Effector memory CD4-positive, alpha-beta T cell (primary cell): Measurements from ENCODE around the gene MTG1.
"Not testable (repeated sequence)": the region's sequence is repeated elsewhere in the genome, so short reads cannot be mapped to it uniquely, and the experiment has no call there.

Experiments
- DNase-seq, 3 donors: peaks; one replicate each; pipeline ENCODE4 v3.0.0-alpha.2; 2020
- H3K27ac ChIP-seq: 2 replicates; pipeline ENCODE4 v1.7.0; 2013; ENCODE audit warnings: mild to moderate bottlenecking, low read length, moderate library complexity; ENCODE audit not compliant: insufficient read depth, poor library complexity, severe bottlenecking
- H3K27me3 ChIP-seq: replicated peaks from 2 replicates; pipeline ENCODE4 v1.7.0; 2013; ENCODE audit warnings: mild to moderate bottlenecking, low read length; ENCODE audit not compliant: insufficient read depth, control insufficient read depth, poor library complexity, severe bottlenecking
- H3K36me3 ChIP-seq: 2 replicates; pipeline ENCODE4 v1.7.0; 2013; ENCODE audit warnings: mild to moderate bottlenecking, low read length, moderate library complexity; ENCODE audit not compliant: control insufficient read depth, insufficient read depth
- H3K4me1 ChIP-seq: 2 replicates; pipeline ENCODE4 v1.7.0; 2013; ENCODE audit warnings: low read length, mild to moderate bottlenecking; ENCODE audit not compliant: control insufficient read depth, insufficient read depth, poor library complexity, severe bottlenecking
- H3K4me3 ChIP-seq: 2 replicates; pipeline ENCODE4 v1.7.0; 2013; ENCODE audit warnings: low read length, low read depth, mild to moderate bottlenecking; ENCODE audit not compliant: insufficient read depth, poor library complexity, severe bottlenecking
- H3K9me3 ChIP-seq: 2 replicates; pipeline ENCODE4 v1.7.0; 2013; ENCODE audit warnings: mild to moderate bottlenecking, low read length, moderate library complexity; ENCODE audit not compliant: control insufficient read depth

MTG1 gene

GRCh38 chr10:133424102-133424501, 30.1 kb downstream of the MTG1 start:
- H3K27me3 ChIP-seq, result peaks cover 11% of the 10 kb centered on the region
- not testable (repeated sequence) for DNase-seq, H3K4me1 ChIP-seq, H3K4me3 ChIP-seq, H3K36me3 ChIP-seq, H3K9me3 ChIP-seq, H3K27ac ChIP-seq

GRCh38 chr10:133424601-133425000, 30.6 kb downstream of the MTG1 start, which contains the start of gene SPRN:
TSS of gene SPRN (minus strand) at chr10:133424625. CDS start at chr10:133423681, 944 bp downstream.
- H3K9me3 ChIP-seq, H3K36me3 ChIP-seq, H3K27ac ChIP-seq, H3K4me1 ChIP-seq, DNase-seq, H3K4me3 ChIP-seq: not testable (repeated sequence)
- peaks cover 11% of the 10 kb centered on the region for H3K27me3 ChIP-seq

- not testable (repeated sequence) for H3K4me1 ChIP-seq, DNase-seq, H3K36me3 ChIP-seq, H3K27me3 ChIP-seq, H3K9me3 ChIP-seq, H3K4me3 ChIP-seq, H3K27ac ChIP-seq
Observed at GRCh38 chr10:133429571-133429970, 35.6 kb downstream of the MTG1 start.

GRCh38 chr10:133431888-133432613, 38.1 kb downstream of the MTG1 start:
- not testable (repeated sequence) for H3K9me3 ChIP-seq, H3K27ac ChIP-seq, H3K4me3 ChIP-seq, H3K27me3 ChIP-seq, H3K36me3 ChIP-seq, H3K4me1 ChIP-seq, DNase-seq

- H3K4me3 ChIP-seq, H3K36me3 ChIP-seq, H3K4me1 ChIP-seq, DNase-seq, H3K27me3 ChIP-seq, H3K9me3 ChIP-seq, H3K27ac ChIP-seq: not testable (repeated sequence)
Observed at GRCh38 chr10:133432789-133433188, 38.8 kb downstream of the MTG1 start.

GRCh38 chr10:133438711-133439273, 44.8 kb downstream of the MTG1 start:
- Histone ChIP-seq H3K4me3 (no peak overlapping the region), H3K9me3 (no peaks in the 10 kb centered on the region), H3K4me1 (peaks cover 27% of the 10 kb centered on the region), H3K36me3 (no peaks in the 10 kb centered on the region), H3K27me3 (no peaks in the 10 kb centered on the region), H3K27ac (no peak overlapping the region)
- no peak for DNase-seq

GRCh38 chr10:133439517-133440461, 45.8 kb downstream of the MTG1 start:
- Histone ChIP-seq H3K4me1 (peaks cover 27% of the 10 kb centered on the region), H3K4me3 (no peak overlapping the region)

GRCh38 chr10:133440633-133441285, 46.8 kb downstream of the MTG1 start:
- Histone ChIP-seq H3K27me3 (no peaks in the 10 kb centered on the region), H3K36me3 (no peaks in the 10 kb centered on the region), H3K9me3 (no peaks in the 10 kb centered on the region), H3K4me3 (no peak overlapping the region), H3K4me1 (peaks cover 27% of the 10 kb centered on the region), H3K27ac (no peak overlapping the region)
- DNase-seq, result no peak

More at GRCh38 chr10:133439517-133440461, 45.8 kb downstream of the MTG1 start:
- no peak for DNase-seq
- H3K9me3 ChIP-seq, result no peaks in the 10 kb centered on the region
- H3K27ac ChIP-seq, result no peak overlapping the region
- no peaks in the 10 kb centered on the region for H3K36me3 ChIP-seq
- H3K27me3 ChIP-seq, result no peaks in the 10 kb centered on the region

GRCh38 chr10:133441356-133441755, 47.4 kb downstream of the MTG1 start:
- peak overlapping the region; percentile 28 for H3K4me3 ChIP-seq
- DNase-seq, result not testable (repeated sequence)

More at GRCh38 chr10:133441356-133441755, 47.4 kb downstream of the MTG1 start:
- H3K36me3 ChIP-seq, H3K27ac ChIP-seq, H3K9me3 ChIP-seq, H3K27me3 ChIP-seq: not testable (repeated sequence)
- H3K4me1 ChIP-seq, result peaks cover 27% of the 10 kb centered on the region
